HG03457 (cell line): ENCODE data around the gene CBX1.
"Not testable (repeated sequence)": the region's sequence is repeated elsewhere in the genome, so short reads cannot be mapped to it uniquely, and the experiment has no call there.

Source experiments
- ATAC-seq: cut with Tn5 transposase; IDR thresholded peaks from one replicate; pipeline ENCODE4 v1.9.1; 2021; ENCODE audit warnings: moderate number of reproducible peaks; ENCODE audit not compliant: unreplicated experiment

Gene CBX1

DNA sequence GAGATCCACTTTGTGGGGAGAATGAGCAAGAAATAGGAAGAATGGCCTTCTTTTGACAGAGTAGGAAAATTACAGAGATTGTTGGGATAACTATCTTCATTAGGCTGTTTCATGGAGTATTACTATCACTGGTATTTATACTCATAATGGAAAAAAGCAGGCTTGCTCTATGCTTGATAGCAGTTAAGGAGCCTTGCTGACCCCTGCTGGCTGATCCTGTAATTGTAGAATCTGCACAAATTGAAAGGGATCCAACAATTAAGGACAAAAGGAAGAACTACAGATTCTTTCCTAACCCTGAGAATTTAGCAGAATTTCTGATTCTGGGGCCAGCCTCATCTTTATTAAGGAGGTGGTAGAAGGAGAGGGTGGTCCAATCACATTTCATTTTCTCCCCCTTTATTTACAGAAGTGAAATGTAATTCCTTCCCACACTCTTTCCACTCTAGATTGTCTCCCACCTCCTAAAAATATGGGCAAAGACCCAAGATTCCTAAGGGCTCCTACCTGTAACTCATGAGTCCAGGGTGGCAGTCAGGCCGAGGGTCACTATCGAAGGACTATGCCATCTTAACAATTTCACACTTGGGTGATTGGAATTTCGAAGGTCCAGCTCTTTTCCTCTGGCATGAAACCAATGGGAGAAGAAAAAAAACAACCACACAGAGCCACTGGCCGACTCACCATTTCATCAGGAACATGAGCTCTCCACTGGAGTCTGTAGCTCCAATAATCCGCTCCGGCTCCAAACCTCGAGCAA lies 26.8 kb downstream of the CBX1 start:
- ATAC-seq = no peak

DNA sequence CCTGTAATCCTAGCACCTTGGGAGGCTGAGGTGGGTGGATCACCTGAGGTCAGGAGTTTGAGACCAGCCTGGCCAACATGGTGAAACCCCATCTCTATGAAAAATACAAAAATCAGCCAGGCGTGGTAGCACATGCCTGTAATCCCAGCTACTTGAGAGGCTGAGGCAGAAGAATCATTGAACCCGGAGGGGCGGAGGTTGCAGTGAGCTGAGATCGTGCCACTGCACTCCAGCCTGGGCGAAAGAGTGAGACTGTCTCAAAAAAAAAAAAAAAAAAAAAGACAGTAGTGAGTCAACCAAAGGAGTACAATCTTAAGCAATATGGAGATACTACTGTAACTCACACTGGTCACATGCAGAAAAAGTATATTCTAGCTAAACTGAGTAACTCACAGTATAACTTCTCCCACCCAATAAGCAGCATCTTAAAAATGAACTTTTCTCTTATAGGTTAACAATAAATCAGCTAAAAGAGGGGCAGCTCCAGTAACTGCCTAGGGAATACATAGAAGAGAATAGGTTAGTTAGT lies 27.6 kb downstream of the CBX1 start:
- not testable (repeated sequence) for ATAC-seq

DNA sequence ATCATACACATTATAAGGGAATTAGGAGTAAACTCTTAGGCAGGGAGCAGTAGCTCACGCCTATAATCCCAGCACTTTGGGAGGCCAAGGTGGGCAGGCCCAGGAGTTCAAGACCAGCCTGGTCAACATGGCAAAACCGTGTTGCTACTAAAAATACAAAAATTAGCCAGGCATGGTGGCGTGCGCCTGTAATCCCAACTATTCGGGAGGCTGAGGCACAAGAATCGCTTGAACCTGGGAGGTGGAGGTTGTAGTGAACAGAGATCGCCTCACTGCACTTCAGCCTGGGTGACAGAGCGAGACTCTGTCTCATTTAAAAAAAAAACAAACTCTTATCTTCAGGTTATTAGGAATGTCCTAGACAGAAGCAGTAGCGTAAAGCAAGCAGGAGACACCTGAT lies 28.5 kb downstream of the CBX1 start:
- not testable (repeated sequence) for ATAC-seq

GRCh38 chr17:48071654-48072053 lies 29.6 kb downstream of the CBX1 start:
- no peak for ATAC-seq

DNA sequence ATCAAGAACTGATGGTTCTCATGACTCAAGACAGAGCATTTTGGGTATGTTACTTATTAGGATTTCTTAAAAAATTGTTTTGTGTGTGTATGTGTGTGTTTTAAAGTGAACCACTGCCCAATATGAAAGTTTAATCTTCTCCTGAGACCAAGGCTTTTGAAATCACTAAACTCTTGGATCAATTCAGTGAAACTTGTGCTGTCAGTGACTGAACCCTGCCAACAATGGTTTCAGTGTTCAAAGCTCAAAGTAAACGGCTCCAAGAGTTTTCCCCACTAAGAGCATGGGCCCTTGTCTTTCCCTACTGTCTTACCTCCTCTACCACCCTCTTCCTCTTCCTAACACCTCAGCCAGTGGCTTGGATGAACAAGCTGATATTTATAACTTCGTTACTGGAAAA lies 31.1 kb downstream of the CBX1 start:
- no peak for ATAC-seq

- no peak for ATAC-seq
These were observed 32.8 kb downstream of the CBX1 start for GRCh38 chr17:48068491-48068961.

DNA sequence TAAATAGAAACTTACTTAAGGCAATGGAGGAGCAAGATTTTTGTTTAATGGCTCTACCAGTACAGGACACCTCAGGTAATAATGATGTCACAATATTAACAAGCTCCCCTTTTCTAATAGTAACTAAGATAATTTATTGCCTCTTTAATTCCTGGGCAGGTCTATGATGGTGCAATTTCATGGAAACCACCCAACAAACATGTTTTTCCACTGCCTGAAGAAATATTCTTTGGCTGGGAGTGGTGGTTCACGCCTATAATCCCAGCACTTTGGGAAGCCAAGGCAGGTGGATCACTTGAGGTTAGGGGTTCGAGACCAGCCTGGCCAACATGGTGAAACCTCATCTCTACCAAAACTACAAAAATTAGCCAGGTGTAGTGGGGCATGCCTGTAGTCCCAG lies 33.5 kb downstream of the CBX1 start:
- ATAC-seq = not testable (repeated sequence)

DNA sequence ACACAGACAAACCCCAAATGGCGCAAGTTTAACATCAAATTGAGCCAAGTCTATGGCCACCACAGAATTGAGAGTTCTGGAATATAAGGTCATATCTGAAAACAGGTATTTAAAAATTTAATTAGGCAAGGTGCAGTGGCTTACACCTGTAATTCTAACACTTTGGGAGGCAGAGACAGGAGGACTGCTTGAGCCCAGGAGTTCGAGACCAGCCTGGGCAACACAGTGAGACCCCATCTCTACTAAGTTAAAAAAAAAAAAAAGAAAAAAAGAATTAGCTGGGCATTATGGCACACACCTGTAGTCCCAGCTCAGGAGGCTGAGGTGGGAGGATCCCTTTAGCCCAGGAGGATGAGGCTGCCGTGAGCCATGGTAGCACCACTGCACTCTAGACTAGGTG lies 34.0 kb downstream of the CBX1 start:
- ATAC-seq = no peak

GRCh38 chr17:48066656-48067055 lies 34.6 kb downstream of the CBX1 start:
- no peak for ATAC-seq

DNA sequence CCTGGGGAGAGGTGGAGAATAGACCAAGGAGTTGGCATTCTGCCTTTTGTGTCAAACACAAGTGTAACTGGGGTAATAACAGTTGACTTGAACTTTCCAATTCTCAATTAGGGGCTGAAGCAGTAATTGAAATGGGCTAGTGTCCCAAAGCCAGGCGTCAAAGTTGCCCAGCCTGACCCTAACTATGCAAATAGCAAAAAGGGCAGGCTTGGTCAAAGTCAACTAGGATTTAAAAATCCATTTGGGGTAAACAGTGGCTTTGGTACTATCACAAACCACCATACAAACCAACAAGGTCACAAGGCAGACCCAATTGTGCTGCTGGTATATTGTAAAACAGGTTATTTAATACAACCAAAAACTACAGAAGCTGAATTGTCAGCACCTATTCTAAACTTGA lies 35.1 kb downstream of the CBX1 start:
- ATAC-seq = no peak

GRCh38 chr17:48064638-48065037 lies 36.6 kb downstream of the CBX1 start:
- ATAC-seq = no peak

DNA sequence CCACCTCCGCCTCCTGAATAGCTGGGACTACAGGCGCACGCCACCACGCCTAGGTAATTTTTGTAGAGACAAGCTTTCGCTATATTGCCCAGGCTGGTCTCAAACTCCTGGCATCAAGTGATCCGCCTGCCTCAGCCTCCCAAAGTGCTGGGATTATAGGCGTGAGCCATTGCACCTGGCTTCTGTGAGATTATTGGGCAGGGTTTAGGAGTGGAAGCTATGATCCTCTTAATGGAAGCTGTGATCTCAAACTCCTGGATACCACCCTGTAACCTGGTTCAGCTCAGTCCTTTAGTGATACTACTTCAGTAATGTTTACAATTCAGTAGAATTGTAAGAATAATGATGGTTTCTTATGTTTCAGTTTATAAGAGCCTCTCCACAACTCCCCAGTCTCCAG lies 39.0 kb downstream of the CBX1 start:
- ATAC-seq = no peak

GRCh38 chr17:48060249-48060648 lies 41.0 kb downstream of the CBX1 start:
- ATAC-seq = no peak

GRCh38 chr17:48059125-48059668 lies 42.1 kb downstream of the CBX1 start:
- ATAC-seq = no peak

GRCh38 chr17:48058393-48059124 lies 42.7 kb downstream of the CBX1 start:
- ATAC-seq = no peak

DNA sequence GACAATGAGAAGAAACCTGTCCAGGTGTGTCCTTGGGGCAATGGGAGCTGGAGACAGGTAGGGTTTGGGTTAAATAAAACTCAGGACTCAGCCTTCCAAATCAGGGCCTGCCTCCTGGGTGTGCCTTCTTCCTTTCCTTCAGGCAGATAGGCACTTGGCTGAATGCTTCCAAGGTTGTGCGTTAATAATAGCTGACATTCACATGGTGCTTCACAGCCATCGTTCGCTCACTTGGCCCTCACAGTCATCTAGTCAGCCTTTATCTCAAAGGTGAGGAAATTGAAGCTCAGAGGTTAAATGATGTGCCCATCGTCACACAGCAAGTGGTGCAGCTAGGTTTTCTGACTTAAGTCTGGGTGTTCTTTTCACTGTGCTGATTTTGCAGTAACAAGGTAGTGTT lies 43.7 kb downstream of the CBX1 start:
- no peak for ATAC-seq

GRCh38 chr17:48056879-48057278 lies 44.4 kb downstream of the CBX1 start:
- ATAC-seq = no peak

DNA sequence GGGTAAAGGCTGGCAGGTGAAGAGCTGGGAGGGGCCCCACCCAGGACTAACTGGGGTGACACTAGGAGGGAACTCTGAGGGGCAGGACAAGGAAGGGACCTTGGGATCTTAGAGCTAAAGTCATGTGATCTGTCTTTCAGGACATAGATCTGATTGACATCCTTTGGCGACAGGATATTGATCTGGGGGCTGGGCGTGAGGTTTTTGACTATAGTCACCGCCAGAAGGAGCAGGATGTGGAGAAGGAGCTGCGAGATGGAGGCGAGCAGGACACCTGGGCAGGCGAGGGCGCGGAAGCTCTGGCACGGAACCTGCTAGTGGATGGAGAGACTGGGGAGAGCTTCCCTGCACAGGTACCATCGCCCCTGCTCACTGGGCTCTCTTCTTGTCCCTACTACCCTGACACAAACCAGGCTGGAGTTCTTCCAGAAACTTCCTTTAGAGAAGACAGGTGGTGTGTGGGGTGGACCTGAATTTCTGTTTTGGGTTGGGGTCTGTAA lies 45.0 kb downstream of the CBX1 start:
- ATAC-seq = no peak

DNA sequence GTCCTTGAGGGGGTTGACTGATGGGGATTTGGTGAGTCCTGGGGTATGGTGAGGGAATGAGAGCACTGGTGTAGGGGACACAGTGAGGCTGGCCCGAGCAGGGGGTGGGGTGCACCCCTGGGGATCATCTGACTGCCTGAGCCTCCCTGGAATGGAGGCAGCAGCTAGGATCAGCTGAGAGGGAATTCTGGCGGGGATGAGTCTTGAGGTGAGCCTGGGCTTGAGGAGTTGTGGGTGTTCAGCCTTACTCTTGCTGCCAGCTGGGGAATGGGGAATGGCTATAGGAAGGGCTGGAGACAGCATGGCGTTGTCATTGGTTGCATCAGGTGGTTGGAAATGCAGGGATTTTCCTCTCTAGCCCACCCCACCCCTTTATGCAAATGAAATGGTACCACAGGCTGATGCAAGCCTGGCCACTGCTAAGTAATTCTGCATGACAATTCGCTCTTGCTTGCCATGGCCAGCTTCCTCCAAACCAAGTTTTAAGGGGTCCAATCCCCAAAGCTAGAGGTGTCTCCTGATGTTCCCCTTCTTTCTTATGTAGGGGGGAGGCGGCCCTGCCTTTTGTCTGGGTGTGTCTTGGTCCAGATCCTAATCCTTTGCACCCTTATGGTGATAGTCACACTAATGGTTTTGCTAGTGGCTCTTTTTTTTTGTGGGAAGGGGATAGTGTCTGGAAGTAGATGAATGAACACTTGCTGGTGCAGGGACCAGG lies 45.6 kb downstream of the CBX1 start:
- ATAC-seq = no peak

DNA sequence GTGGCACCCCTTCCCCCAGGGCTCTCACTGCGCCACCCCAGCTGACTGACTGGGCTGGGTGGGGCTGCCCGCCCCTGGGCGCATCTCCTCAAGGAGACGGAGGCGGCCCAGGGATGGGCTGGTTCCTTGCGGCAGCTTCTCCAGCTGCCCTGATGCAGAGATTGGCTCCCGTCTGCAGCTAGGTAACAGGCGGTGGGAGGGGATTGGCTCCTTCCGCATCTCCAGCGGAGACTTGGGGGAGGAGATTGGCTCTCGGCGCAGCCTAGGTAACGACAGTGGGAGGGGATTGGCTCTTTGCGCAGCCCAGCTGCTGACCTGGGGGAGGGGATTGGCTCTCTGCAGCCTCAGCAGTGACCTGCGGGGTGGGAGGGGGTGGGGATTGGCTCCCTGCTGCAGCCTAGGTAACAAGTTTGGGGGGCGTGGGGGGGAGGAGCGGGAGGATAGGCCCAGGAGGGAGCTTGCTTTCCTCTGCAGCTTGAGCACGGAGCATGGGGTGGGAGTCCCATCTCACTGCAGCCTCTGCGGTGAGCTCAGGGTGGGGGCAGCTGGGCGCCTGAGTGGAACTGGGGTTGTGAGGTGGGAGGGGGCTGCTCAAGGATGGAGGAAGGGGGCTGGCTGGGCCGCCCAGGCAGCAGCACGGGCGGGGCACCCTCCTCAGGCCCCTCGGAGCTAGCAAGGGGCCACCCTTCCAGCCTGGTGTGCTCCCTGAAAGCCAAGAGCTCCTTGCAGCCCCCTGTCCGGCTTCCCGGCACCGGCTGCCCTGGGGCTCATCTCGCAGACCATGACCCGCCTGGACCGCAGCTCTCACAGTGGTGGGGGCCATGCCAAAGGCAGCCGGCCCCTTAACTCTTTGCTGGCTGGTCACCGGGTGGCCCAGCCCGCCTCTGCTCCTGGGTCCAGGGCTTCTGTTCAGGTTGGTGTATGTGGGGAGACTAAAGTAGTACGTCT lies 46.8 kb downstream of the CBX1 start:
- ATAC-seq = no peak
